GM18873 (cell line): ENCODE data around the gene GSTM2.
A peak's percentile ranks its signal among the peaks of the same experiment; 100 is the strongest.

Experiments
- ATAC-seq: cut with Tn5 transposase; IDR thresholded peaks from one replicate; pipeline ENCODE4 v1.9.1; 2021; ENCODE audit warnings: mild to moderate bottlenecking, moderate library complexity, moderate number of reproducible peaks; ENCODE audit not compliant: unreplicated experiment, low FRiP score

GSTM2 gene

DNA sequence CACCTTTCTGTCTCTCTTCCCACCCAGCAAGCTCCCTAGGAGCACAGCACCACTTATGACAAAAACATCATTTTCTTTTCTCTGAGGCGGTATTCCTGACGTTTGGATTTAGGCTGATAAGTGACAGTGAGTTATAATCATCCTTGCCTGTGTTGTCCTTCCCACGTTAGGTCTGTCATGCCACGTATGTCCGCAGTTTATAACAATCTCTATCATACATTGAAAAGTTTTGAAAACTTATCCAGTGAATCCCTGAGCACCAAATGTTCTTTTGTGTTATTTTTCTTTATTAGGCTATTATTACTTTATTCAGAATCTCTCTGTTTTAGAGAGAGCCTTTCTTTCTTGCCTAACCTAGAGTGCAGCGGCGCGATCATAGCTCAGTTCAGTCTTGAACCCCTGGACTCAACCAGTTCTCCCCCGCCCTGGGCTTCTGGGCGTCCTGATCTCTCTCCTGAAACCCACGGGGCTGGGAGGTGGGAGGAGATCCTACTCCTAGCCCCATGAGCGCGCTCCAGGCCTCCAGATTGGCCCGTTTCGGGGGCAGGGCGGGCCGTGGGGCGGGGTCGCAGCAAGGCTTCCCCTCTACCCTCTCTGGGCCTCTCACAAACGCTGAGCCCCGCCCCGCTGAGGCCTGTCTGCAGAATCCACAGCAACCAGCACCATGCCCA lies at the start of gene GSTM2:
TSS of gene GSTM2 (plus strand) at position 606 of the 671 bp plus-strand sequence. CDS start at position 665, 59 bp downstream.
- ATAC-seq = no peak

GRCh38 chr1:109618661-109619575 lies 48.9 kb upstream of the GSTM2 start:
- ATAC-seq = no peak

- ATAC-seq = no peak
Measured at GRCh38 chr1:109619576-109620400, 48.1 kb upstream of the GSTM2 start, which contains the start of the genes AMPD2 and GNAT2. Gene AMPD2 (plus strand): TSS chr1:109619837. CDS start chr1:109621176, 1,339 bp downstream. Gene GNAT2 (minus strand): TSS chr1:109619616. CDS start chr1:109612870, 6,746 bp downstream.

GRCh38 chr1:109620401-109620791 lies 47.5 kb upstream of the GSTM2 start:
- ATAC-seq = no peak

GRCh38 chr1:109620841-109621286 lies 47.0 kb upstream of the GSTM2 start:
- peak; percentile 64 for ATAC-seq

DNA sequence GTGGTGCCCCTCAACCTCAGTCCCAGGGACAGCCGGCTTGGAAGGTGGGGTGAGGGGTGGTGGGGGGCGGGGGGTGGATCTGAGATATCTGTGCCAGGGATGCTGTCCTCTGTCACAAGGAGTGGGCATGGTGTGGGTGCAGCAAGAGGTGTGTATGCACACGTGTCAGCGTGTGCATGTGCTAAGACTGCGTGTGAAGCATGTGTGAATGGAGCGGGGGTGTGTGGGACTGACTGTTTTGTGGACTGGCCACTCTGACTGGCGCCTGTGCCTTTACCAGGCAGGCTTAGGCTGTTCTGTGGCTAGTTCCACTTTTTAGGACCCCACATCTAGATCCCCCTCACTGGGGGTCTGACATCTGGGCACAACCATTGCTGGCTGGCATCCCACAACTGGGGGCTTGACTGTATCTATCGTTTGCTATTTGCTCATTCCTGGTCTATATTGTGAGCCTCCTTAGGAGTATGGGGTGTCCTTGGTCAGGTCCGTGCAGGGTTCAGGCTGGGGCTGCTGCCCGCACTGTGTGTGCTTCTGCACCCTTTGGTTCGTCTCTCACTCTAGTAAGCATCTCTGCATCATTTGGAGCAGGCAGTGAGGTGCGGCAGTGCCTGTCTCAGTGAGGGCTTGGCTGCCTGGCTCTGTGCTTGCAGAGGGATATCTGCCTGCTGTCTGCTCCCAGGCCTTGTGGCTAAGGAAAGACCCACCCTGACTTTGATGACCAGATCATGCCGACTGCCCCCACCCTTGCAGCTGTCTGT lies 46.3 kb upstream of the GSTM2 start:
- no peak for ATAC-seq

- no peak for ATAC-seq
Measured at GRCh38 chr1:109622137-109622892, 45.5 kb upstream of the GSTM2 start.

DNA sequence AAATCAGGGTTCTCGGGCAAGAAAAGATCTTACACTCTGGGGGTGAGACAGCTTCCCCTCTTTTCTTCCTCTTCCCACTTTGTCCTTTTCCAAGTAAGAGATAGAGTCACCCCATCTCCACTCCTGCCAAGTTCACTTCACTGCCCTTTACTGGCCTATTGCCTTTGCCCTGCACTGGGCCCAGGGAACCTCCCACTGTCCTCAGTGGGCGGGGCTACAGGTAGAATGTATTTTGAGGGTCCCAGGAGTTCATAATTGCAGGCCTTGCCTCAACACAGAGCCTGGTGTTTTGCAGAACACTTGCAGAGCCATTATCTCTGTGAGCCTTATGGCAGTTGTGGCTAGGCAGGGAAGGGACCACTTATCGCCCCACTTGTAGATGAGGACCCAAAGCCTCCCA lies 45.0 kb upstream of the GSTM2 start:
- no peak for ATAC-seq

DNA sequence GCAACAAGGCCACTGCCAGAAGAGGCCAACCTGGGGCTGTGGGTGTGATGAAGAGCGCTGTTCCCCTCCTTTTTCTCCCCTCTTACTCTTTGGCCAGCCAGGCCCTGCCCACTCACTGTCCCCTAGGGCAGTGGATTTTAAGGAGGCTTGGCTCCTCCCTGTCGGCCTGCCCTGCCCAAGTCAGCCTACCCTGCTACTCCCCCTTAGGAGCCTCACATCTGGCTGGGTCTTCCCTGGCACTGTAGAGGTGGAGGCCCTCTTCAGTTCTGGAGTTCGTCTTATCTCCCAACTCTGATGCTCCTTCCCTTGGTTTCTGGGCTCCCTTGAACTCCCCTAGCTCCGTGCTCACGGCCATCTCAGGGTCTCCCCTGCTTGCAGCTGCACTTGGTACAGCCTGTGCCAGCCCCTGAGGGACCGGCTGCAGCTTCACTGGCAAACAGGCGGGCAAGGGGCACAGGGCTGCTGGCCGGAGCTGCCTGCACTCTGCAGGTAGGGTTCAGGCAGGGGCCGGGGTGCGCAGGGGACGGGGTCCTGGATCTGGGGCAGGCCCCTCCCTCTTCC lies 44.2 kb upstream of the GSTM2 start:
- ATAC-seq = no peak

DNA sequence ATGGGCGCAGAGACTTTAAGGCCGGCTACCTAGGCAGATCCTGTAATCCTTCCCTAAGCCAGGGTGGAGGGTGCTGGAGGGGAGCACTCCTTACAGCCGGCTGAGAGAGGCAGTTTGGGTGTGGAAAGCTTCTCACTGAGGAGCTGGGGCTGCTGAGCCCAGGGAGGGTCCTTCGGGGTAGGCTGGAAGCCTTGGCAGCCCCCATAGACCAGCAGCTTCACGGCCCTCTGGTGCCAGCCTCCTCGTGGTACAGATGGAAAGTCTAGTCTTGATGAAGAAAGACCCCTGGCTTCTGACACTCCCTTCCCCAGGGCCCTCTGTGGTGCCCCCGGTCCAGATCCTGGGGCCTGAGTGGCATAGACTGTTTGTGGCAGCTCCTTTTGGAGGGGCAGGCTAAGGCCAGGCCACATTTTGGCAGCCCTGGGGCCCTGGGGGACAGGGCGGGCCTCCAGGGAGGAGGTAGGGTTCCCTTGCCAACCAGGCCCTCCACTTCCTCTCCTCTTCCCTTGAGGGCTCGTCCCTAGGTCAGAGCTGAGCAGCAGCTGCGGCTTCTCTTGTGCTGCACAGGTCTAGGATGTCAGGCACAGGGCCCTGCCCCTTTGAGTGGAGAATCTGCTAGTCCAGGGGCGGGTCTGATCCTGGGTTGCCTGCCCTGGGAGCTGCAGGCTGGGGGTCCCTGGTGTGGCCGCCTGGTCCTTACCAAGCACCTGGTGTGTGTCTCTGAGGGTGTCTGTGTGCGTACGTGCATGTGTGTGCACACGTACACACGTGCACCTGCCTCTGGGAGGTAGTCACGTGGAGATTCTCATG lies 43.5 kb upstream of the GSTM2 start:
- ATAC-seq = no peak

DNA sequence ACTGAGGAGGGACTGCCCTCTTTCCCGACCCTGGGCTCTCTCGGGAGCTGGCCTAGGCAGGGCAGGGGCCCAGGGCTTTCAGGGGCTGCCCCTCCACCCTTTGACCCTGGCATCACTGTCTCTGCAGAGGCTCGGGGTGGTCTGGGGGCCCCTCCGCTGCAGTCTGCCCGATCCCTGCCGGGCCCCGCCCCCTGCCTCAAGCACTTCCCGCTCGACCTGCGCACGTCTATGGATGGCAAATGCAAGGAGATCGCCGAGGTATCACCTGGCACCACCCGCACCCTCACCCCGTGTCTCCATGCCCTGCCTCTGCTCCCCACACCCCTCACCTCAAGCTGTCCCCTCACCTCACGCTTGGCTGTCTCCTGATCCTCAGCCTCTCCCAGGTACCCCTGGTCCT lies 42.7 kb upstream of the GSTM2 start:
- ATAC-seq = no peak

DNA sequence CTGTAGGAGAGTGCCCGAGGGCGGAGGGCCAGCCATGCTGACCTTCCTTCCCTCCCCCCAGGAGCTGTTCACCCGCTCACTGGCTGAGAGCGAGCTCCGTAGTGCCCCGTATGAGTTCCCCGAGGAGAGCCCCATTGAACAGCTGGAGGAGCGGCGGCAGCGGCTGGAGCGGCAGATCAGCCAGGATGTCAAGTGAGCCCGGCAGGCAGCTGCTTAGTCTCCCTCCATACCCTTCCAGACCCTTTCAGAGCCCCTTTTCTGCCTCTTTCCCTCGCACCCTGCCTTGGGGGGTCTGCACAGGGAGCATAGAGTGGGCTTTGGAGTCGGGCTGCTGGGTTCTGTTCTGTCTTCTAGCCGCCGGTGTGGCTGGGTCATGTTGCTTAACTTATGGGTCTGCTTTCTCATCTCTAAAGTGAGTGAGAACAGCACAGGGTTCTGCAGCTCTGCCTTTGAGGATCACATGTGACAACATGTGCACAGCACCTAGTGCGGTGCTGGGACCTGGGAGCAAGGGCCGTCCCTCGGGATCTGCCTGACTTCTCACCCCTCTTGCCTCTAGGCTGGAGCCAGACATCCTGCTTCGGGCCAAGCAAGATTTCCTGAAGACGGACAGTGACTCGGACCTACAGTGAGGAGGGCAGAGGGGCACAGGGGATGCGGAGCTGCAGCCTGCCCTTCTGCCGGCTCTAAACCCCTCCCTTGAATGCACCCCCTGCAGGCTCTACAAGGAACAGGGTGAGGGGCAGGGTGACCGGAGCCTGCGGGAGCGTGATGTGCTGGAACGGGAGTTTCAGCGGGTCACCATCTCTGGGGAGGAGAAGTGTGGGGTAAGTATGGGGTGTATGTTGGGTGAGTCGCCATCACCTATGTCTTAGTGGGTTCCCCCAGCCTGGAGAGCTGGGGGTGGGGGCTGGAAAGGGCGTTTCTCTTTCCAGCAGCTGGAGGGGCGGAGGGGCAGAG lies 42.0 kb upstream of the GSTM2 start:
- no peak for ATAC-seq

- no peak for ATAC-seq
Measured at GRCh38 chr1:109626682-109627408, 41.0 kb upstream of the GSTM2 start.

GRCh38 chr1:109627692-109628399 lies 40.0 kb upstream of the GSTM2 start:
- no peak for ATAC-seq

DNA sequence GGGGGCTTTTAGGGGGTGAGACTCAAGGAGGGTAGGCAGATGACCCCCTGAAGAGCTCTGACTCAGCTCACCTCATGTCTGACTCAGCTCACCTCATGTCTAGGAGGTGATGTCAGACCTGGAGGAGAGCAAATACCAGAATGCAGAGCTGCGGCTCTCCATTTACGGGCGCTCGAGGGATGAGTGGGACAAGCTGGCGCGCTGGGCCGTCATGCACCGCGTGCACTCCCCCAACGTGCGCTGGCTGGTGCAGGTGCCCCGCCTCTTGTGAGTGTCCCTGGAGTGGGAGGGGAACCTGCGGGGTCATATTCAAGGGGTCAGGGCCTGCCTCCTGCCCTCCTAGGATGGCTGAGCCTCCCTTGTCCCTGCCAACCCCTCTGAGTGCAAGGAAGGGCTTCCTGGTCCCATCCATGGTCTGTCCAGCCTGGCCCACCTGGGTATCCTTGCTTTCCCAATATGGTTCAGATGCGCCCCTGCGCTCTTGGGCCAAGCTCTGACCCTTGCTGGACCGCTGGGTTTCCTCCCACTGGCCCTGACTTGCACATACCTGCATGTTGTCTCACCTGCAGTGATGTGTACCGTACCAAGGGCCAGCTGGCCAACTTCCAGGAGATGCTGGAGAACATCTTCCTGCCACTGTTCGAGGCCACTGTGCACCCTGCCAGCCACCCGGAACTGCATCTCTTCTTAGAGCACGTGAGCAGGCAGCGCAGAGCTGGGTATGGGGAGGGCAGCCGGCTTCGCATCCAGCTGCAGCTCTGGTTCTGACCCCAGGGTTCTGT lies 39.1 kb upstream of the GSTM2 start:
- ATAC-seq = no peak
